GM19023 (cell line): ENCODE data around the gene RNF103.
"Not testable (repeated sequence)": the region's sequence is repeated elsewhere in the genome, so short reads cannot be mapped to it uniquely, and the experiment has no call there.

Experiments
- ATAC-seq: cut with Tn5 transposase; IDR thresholded peaks from one replicate; pipeline ENCODE4 v1.9.1; 2021; ENCODE audit warnings: mild to moderate bottlenecking, moderate library complexity; ENCODE audit not compliant: unreplicated experiment

RNF103 gene

DNA sequence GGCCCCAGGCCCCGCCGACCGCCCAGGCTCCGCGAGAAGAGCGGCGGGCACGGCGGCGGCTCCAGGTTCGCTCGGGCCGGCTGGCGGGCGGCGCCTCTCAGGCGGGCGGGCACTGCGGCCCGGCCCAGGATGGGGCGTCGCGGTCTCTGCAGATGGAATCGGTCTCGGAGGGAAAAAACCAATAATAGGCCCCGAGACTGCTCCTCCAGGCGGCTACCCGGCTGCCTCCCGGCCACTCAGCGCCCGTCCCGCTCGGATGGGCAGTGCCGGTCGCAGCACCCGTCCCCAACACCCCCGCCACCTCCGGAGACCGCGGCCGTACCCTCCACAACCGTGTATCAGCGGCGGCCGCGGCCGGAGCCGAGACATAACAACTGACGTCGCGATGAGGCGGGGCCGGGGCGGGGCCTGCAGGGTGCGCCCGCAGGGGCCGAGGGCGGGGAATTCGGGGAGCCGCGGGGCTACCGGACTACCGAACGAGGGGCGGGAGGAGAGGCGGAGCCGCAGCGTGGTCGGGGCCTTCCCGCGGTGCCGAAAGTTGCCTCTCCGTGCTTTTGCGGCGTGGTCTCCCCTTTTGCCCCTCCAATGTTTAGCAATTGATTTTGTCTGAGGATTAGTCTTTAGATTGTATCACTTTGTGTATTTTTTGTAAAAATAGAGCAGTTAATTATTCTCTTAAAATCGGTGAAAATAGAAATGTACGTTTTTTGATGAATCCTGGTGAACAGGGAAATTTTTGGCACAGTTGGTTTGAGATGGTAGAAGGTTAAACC lies at the start of gene RNF103:
Gene RNF103 (minus strand): TSS at position 372 of the 773 bp plus-strand sequence. CDS start 979 bp downstream, outside the sequence.
- peak; percentile 90 for ATAC-seq

- ATAC-seq: no peak
These were observed 49.3 kb upstream of the RNF103 start for GRCh38 chr2:86673011-86673410.

DNA sequence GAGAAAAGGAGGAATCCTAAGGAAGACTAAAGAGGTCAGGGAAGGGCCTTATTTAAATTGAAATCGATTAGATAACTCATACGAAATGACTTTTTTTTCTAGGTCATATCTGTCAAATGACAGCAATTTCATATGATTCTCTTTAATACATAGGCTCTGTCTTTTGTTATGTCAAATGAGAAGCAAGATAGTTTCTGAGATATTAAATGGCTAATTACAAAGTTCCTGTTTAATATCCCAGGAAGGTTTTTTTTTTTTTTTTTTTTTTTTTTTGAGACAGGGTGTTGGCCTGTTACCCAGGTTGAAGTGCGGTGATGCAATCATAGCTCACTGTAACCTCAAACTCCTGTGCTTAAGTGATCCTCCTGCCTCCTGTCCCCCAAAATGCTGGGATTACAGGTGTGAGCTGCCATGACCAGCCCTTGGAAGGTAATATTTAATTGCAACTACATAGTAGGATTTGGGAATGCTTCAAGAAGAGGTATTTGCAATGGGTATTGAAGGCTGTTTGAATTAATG lies 48.4 kb upstream of the RNF103 start:
- ATAC-seq: no peak

GRCh38 chr2:86671337-86671981 lies 47.8 kb upstream of the RNF103 start:
- no peak for ATAC-seq

GRCh38 chr2:86669323-86669722 lies 45.7 kb upstream of the RNF103 start:
- not testable (repeated sequence) for ATAC-seq

DNA sequence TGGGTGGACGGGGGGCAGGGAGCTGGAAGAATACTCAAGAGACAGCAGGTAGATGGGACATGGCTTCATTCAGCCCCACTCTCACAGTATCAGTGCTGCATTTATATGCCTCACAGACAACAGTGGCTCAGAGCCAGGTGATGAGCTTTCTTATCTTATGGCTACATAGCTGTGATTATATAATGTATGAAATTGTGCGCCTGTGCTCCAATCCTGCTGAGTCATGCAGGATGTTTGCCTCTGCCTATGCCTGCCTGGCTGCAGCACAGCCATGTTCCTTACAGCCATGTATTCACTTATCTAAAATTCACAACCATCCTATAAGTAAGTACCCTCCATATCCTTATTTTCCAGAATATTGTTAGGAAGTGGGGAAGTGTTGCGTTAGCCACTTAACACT lies 37.7 kb upstream of the RNF103 start:
- no peak for ATAC-seq

GRCh38 chr2:86650188-86650587 lies 26.5 kb upstream of the RNF103 start:
- ATAC-seq: no peak

DNA sequence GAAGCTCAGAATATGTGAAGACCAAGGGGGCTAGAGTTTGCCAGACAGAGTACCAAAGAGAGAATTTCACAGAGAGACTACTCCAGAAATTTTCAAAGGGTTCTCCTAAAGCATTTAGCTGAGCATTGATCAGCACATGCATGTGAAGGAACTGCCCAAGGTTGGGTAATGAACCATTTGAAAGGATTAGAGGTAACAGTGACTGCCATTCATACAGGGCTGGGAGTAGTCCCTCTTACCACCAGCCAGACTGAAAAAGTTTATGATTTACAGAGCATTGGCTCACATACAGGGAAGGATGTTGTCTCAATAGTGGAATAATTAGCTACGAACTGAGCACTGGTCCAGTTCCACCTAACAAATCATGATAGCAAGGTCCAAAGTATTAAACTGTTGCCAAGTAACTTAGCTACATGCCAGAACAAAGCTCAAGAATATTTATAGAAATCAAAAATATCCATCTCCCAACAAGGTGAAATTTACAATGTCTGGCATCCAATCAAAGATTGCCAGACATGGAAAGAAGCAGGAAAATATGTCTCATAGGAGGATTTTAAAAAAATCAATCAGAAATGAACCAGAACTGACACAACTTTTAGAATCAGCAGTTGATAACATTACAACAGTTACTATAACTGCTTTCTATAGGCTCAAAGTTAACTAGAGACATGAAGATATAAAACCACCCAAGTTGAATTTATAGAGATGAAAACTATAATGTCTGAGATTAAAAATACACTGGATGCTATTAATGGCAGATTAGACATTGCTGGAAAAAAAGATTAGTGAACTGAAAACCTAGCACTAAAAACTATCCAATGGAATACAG lies 25.7 kb upstream of the RNF103 start:
- ATAC-seq: no peak

DNA sequence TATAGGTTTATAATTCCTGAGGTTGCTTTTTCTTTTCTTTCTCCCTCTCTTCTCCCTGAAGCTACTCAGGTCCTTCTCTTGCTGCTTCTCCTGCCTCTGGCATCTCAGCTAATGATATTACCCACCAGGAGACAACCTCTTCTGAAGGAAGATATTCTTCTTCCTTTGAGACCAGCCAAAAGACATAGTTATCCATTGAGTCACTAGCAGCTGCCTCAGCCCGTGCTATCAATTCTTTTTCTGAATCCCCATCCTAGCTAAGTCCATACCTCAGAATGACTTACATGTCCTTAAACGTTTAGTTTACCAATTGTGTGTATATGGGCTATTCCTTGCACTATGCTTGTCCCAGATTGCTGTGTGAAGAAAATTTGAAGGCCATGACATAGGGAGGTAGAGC lies 25.0 kb upstream of the RNF103 start:
- ATAC-seq: no peak

DNA sequence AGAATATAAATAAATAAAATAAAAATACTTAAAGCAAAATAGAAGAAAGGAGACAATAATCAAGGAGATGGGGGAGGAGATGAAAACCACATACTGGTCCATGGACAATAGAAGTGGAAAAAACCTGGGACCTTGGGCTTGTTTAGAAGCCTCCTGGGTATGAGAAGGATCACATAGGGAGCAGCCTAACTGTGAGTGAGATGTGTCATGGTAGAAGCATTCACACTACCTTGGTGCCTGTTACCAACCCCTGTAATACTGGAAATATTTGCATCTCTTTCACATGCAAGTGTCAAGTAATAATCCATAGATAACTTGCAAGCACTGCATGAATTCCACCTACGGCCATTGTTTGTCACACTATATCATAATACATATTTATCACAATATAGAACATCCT lies 23.2 kb upstream of the RNF103 start:
- no peak for ATAC-seq

GRCh38 chr2:86646329-86646728 lies 22.7 kb upstream of the RNF103 start:
- ATAC-seq: no peak

GRCh38 chr2:86645752-86646151 lies 22.1 kb upstream of the RNF103 start:
- no peak for ATAC-seq

- no peak for ATAC-seq
These were observed 15.0 kb upstream of the RNF103 start for GRCh38 chr2:86638712-86639111.

- ATAC-seq: no peak
These were observed 13.2 kb upstream of the RNF103 start for GRCh38 chr2:86636842-86637241.

GRCh38 chr2:86634352-86634751 lies 10.7 kb upstream of the RNF103 start:
- ATAC-seq: no peak

DNA sequence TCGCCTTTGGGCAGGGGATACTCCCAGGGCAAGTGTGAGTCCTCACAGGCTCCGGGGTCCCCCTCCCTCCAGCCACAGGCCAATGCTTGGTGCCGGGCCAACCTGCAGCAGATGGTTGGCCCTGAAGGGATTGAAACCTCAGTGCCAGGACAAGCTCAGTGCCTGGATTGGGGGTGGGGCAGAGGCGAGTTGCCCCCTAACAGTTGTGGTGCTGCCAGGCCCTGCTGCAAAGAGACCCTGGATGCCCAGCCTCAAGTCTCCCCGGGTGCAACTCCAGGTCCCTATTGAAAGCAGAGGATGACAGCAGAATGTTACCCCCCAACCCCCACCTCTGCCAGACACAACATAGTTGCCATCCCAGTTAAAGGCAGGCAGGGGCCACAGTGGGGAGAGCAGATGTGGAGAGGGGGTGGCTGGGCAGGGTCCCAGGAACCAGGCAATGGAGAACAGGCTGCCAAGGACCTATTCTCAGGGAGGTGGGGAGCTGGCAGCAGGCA lies 9.5 kb upstream of the RNF103 start:
- ATAC-seq: no peak

- no peak for ATAC-seq
These were observed 9.0 kb upstream of the RNF103 start for GRCh38 chr2:86632672-86633071.

DNA sequence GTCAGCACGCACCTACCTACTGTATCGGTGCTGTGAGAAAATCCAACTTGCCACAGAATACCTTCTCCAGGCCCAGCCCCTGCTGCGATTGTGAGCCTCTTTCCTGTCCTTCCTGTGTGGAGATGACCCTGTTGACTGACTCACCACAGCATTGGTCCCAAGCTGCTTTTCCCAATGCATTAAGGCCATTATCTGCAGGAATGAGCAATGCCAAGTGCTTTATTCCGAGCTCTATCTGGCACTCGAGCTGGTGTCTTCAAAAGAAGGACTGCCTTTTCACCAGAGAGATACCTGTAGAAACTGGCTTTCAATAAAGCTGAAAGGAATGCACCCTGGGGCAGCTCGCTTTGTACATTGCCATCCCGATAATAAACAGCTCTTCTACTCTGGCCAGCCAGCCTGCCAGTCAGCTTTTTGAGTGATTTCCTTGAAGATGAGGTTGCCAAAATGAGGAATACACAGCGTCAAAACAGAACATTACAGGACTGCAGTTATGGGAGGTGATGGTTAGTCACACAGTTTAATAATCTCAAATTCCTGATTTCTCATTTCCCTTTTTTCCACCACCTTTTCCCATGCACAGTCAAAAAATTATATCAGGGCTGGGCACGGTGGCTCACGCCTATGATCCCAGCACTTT lies 8.3 kb upstream of the RNF103 start:
- no peak for ATAC-seq

- ATAC-seq: no peak
These were observed 4.4 kb upstream of the RNF103 start for GRCh38 chr2:86628091-86628522.

GRCh38 chr2:86627550-86627949 lies 3.9 kb upstream of the RNF103 start:
- ATAC-seq: no peak

DNA sequence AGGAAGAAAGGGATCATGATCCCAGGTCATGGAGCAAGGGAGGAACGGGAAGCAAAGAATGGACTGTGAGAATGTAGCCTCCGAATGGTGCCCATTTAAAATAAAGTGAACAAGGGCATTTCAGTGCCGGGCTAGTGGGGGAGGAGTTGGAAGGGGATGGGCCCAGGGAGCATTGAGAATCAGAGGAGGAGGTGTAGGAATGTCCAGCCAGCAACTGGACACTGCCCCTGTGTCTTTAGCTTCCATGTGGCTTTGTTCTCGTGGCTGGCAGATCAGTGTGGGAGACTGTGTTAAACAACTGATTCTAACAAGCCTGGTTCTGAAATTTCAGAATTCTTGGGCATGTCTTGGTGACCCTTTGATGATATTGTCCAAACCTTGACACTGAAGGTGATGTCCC lies 1.4 kb upstream of the RNF103 start:
- no peak for ATAC-seq
